HCT116 (cell line): ENCODE data around the gene DOCK10.

Experiments
- CTCF ChIP-seq, 3 experiments: fragments of 200-600 bp in 1 of 3; sonication (generic) in 1 of 3; IDR thresholded peaks in 2 of 3; conservative IDR thresholded peaks in 1 of 3; 2 replicates each; pipeline ENCODE4 v1.5.1; 2012 to 2017; ENCODE audit warnings: low read depth in 2 of 3, low read length in 2 of 3, antibody characterized with exemption in 1 of 3, borderline replicate concordance in 1 of 3, control low read depth in 1 of 3, mild to moderate bottlenecking in 1 of 3, mixed read lengths in 1 of 3, mixed run types in 1 of 3, moderate library complexity in 1 of 3; ENCODE audit not compliant: insufficient read depth in 1 of 3
- EZH2 ChIP-seq: fragments of 200-600 bp; sonication (generic); IDR thresholded peaks from 2 replicates; pipeline ENCODE4 v1.6.1; 2017; ENCODE audit warnings: antibody characterized with exemption, mixed run types
- EZH2phosphoT487 ChIP-seq: fragments of 200-600 bp; IDR thresholded peaks from 2 replicates; pipeline ENCODE4 v1.6.1; 2018; ENCODE audit warnings: antibody characterized with exemption, borderline replicate concordance
- POLR2A ChIP-seq: IDR thresholded peaks from 2 replicates; pipeline ENCODE4 v1.7.0; 2011; ENCODE audit warnings: borderline replicate concordance; ENCODE audit not compliant: insufficient read depth, insufficient read length; ENCODE audit errors: extremely low read depth
- POLR2AphosphoS5 ChIP-seq: IDR thresholded peaks from 2 replicates; pipeline ENCODE4 v1.6.1; 2011; ENCODE audit warnings: mild to moderate bottlenecking, low read depth, low read length, moderate library complexity
- SIN3A ChIP-seq: IDR thresholded peaks from 2 replicates; pipeline ENCODE4 v1.6.1; 2012; ENCODE audit warnings: low read depth
- SP1 ChIP-seq: IDR thresholded peaks from 2 replicates; pipeline ENCODE4 v1.6.1; 2012; ENCODE audit warnings: low read depth
- TCF7L2 ChIP-seq: IDR thresholded peaks from 2 replicates; pipeline ENCODE4 v1.7.0; 2011; ENCODE audit warnings: borderline replicate concordance, inconsistent platforms; ENCODE audit not compliant: insufficient read depth, insufficient read length; ENCODE audit errors: extremely low read depth

- TF ChIP-seq EZH2 (no peak), TCF7L2 (no peak), EZH2phosphoT487 (no peak), SIN3A (no peak), CTCF (IDR thresholded peaks at IDR 0.05 in 2 of 3, conservative IDR thresholded peaks at IDR 0.05 in 1 of 3; ENCODE audit: borderline replicate concordance in 1 of 3, insufficient read depth in 1 of 3, low read depth in 2 of 3, low read length in 2 of 3) (no peak), POLR2A (no peak), SP1 (no peak), POLR2AphosphoS5 (no peak)
Observed at GRCh38 chr2:224904381-224904780, 137.9 kb downstream of the DOCK10 start.
